Adrenal gland (tissue), 12 donors: Measurements from ENCODE around the gene ATP6V0B. TPM values are rescaled to one million over a fixed set of nuclear protein-coding genes. Genes with fewer than 3 reads are reported as not detected.

Experiments
- DNase-seq, 7 donors: peaks; one replicate each; pipeline ENCODE4 v3.0.0-alpha.2; 2019 to 2020
- H3K27ac ChIP-seq, 5 donors: fragments of 200-600 bp; sonication (generic) in 4 of 5; 1 replicate in 3 of 5; 2 replicates in 2 of 5; pipeline versions ENCODE4 v1.5.1 to v1.8.0; 2016 to 2020; ENCODE audit warnings: mild to moderate bottlenecking in 1 of 5
- H3K27me3 ChIP-seq: fragments of 200-600 bp; 2 replicates; pipeline ENCODE4 v1.8.0; 2021
- H3K36me3 ChIP-seq, 2 donors: fragments of 200-600 bp; replicated peaks in 1 of 2; 1 replicate in 1 of 2; 2 replicates in 1 of 2; pipeline versions ENCODE4 v1.5.1 to v1.8.0; 2018 to 2022
- H3K4me1 ChIP-seq, 2 donors: fragments of 200-600 bp; replicated peaks in 1 of 2; 1 replicate in 1 of 2; 2 replicates in 1 of 2; pipeline versions ENCODE4 v1.5.1 to v1.8.0; 2018 to 2021
- H3K4me3 ChIP-seq, 4 donors: fragments of 200-600 bp; sonication (generic) in 3 of 4; one replicate each; pipeline ENCODE4 v1.5.1; 2016 to 2018
- H3K9me3 ChIP-seq, 3 donors: fragments of 200-600 bp; sonication (generic) in 1 of 3; replicated peaks in 1 of 3; 1 replicate in 2 of 3; 2 replicates in 1 of 3; pipeline versions ENCODE4 v1.5.1 to v1.8.0; 2016 to 2021
- CTCF ChIP-seq, 6 experiments: fragments of 450-650 bp in 4 of 6; fragments of 200-600 bp in 2 of 6; sonication (generic) in 1 of 6; IDR thresholded peaks; 1 replicate in 5 of 6; 2 replicates in 1 of 6; pipeline versions ENCODE4 v1.5.1 to v1.8.0; 2016 to 2021; ENCODE audit warnings: antibody characterized with exemption in 6 of 6, mild to moderate bottlenecking in 2 of 6, moderate library complexity in 1 of 6
- POLR2A ChIP-seq, 2 donors: fragments of 450-650 bp; IDR thresholded peaks; one replicate each; pipeline ENCODE4 v1.6.1; 2017; ENCODE audit warnings: antibody characterized with exemption in 2 of 2, mild to moderate bottlenecking in 2 of 2, moderate library complexity in 1 of 2
- WGBS, 4 donors: extraction: QIAGEN DNeasy Blood & Tissue Kit in 2 of 4; methylation state at CpG; one replicate each; pipeline versions ENCODE4 v1.1.5 to v1.1.7; 2013 to 2017; 5-methylcytosine and 5-hydroxymethylcytosine counted together
- intact Hi-C, 2 donors: fragments of 100-400 bp; cut with DNase I; formaldehyde crosslinking; loops; one replicate each; pipeline versions ENCODE4 v1.14.1 to v1.15.0; 2022 to 2023
- polyA plus RNA-seq, 3 donors: library from polyadenylated mRNA; stranded (reverse); fragments of 200-250 nt in 2 of 3; fragments of 350-450 nt in 1 of 3; fragmentation: Illumina TruSeq in 1 of 3; extraction: RNeasy Lipid Tissue Mini Kit (QIAGEN cat#74804) in 1 of 3; gene quantifications; one replicate each; pipeline ENCODE4 v1.2.3, GENCODE V29; 2013 to 2014
- total RNA-seq, 9 donors: library from RNA; depleted of rRNA in 4 of 9; stranded (reverse); fragments of >200 nt in 4 of 9; fragments of 120-200 nt in 1 of 9; fragmentation: NEBNext Ultra II Directional in 1 of 9; extraction: Animal tissue kit (Norgen Biotek cat#: 25700) in 1 of 9; gene quantifications; one replicate each; pipeline versions ENCODE4 v1.1.0 to v1.2.4, GENCODE V29; 2013 to 2023
- donor health status: healthy with polysubstance abuse.
- donor health status: Bipolar disorder and iron deficiency.
- donor health status: DM: yes; HTN: yes; CAD: no.
- donor health status: DM: no; HTN: no; CAD: no.
- donor health status: DM: no; HTN: no; CAD: no.
- donor health status: DM: yes; HTN: yes; CAD: no.

Gene ATP6V0B
- total and polyA plus RNA-seq, 12 donors, result 141 to 432 (median 216) TPM

GRCh38 chr1:43938383-43938782 is 36.4 kb upstream of the ATP6V0B start:
- intact Hi-C loops, result loop anchor here in 1 of 2 donors (10.0 kb wide), 1 partner anchor 404 kb away; the partner anchor contains the start of gene PTPRF
- WGBS, 4 donors, result 81 to 88% (median 85%) methylated on average over 10 of the region's 10 CpGs
- H3K4me3 ChIP-seq, result no peak overlapping the region
- DNase-seq, result no peak
- H3K4me1 ChIP-seq, result peaks cover 4 to 11% of the 10 kb centered on the region in 2 donors
- no peak for TF ChIP-seq CTCF (IDR thresholded peaks at IDR 0.05)
- TF ChIP-seq POLR2A (IDR thresholded peaks at IDR 0.05), result no peak
- no peaks in the 10 kb centered on the region for H3K27me3 ChIP-seq
- H3K9me3 ChIP-seq, result no peaks in the 10 kb centered on the region
- no peaks in the 10 kb centered on the region for H3K36me3 ChIP-seq
- H3K27ac ChIP-seq, result no peak overlapping the region

DNA sequence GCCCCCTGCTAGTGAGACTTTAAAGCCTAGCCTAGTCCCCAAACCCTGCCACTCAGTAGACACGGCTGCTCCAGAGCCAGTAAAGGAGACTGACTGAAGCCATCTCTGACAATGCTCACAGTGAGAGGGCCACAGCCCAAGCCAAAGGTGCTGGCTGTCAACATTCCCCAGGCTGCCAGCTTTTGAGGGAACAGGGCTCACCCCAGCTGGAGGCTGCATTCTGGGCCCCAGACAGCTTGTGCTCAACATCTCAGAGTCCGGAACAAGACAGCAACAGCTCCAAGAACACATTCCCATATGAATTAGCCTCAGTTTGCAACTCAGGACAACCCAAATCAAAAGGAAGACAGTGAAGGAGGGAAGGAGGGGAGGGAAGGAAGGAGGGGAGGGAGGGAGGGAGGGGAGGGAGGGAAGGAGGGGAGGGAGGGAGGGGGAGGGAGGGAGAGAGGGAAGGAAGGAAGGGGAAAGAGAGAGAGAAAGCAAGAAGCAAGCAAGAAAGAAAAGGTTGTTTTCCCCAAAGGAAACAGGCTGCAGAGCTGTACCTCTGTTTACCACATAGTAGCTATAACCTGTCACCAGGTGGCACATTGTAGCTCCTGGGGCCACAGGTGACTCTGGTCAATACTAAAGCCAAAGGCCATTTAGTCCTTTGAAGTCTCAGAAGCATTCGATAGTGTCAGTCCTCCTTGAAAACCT is 35.7 kb upstream of the ATP6V0B start:
- Histone ChIP-seq H3K9me3 (no peaks in the 10 kb centered on the region), H3K27me3 (no peaks in the 10 kb centered on the region), H3K27ac (no peak overlapping the region), H3K4me3 (no peak overlapping the region), H3K36me3 (no peaks in the 10 kb centered on the region), H3K4me1 (peaks cover 4% of the 10 kb centered on the region in 2 donors)
- no peak for DNase-seq
- intact Hi-C loops, result loop anchor here in 1 of 2 donors (10.0 kb wide), 1 partner anchor 404 kb away; the partner anchor contains the start of gene PTPRF
- 72 to 87% (median 79%) methylated on average over 2 to 3 of the region's 3 CpGs for WGBS, 4 donors
- TF ChIP-seq CTCF (IDR thresholded peaks at IDR 0.05) (no peak), POLR2A (IDR thresholded peaks at IDR 0.05) (no peak)

DNA sequence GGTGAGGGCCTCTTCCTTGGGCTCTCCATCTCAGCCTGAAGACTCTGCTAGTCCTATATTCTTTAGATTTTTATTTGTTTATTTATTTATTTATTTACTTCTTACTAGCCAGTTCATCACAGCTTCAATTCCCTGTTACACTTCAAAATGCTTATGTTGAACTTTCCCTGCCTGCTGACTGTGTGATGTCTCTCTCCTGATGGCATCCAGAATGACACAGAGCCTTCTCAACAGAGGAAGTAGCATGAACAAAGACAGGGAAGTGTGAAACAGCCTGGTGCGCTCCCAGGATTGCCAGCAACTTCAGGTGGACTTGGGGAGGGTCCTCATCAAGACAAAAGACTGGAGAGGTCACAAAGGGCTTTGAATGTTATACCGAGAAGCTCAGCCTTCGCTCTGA is 32.3 kb upstream of the ATP6V0B start:
- no peaks in the 10 kb centered on the region for H3K27me3 ChIP-seq
- no peaks in the 10 kb centered on the region for H3K36me3 ChIP-seq
- WGBS, 4 donors, result 87 to 94% (median 89%) methylated on average over 3 of the region's 3 CpGs
- H3K4me3 ChIP-seq, result no peak overlapping the region
- TF ChIP-seq CTCF (IDR thresholded peaks at IDR 0.05), result no peak
- no peak for TF ChIP-seq POLR2A (IDR thresholded peaks at IDR 0.05)
- intact Hi-C loops, result no loop called here
- no peaks in the 10 kb centered on the region for H3K9me3 ChIP-seq
- no peak for DNase-seq
- H3K27ac ChIP-seq, result no peak overlapping the region
- H3K4me1 ChIP-seq, result peaks cover 10 to 14% of the 10 kb centered on the region in 2 donors

DNA sequence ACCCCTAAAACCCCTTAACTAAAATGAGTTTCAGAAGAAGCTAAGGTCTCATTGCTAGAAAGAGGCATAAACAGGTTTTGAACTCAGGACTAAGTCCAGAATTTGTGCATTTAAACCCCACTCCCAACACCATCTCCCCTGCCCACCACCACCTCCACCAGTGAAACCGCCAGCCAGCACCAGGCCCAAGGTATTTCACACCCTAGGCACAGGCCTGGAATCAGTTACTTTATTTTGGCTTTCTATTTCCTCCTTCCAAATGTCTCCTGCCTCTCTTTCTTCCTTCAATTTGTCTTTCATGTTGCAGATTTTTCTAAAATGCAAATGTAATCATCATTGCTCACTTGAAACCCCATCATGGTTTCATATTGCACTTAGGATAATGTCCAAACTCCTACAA is 29.9 kb upstream of the ATP6V0B start:
- H3K9me3 ChIP-seq, result no peaks in the 10 kb centered on the region
- TF ChIP-seq POLR2A (IDR thresholded peaks at IDR 0.05) (no peak), CTCF (IDR thresholded peaks at IDR 0.05) (no peak)
- no peak for DNase-seq
- 96 to 100% (median 99%) methylated on average over 1 of the region's 1 CpG for WGBS, 4 donors
- H3K36me3 ChIP-seq, result peaks cover 0 to 4% of the 10 kb centered on the region in 2 donors
- H3K27me3 ChIP-seq, result no peaks in the 10 kb centered on the region
- no peak overlapping the region for H3K4me3 ChIP-seq
- H3K4me1 ChIP-seq, result peaks cover 23 to 27% of the 10 kb centered on the region in 2 donors
- intact Hi-C loops, result no loop called here
- no peak overlapping the region for H3K27ac ChIP-seq
